Measurements from ENCODE around the gene IDH3B.
A peak's percentile ranks its signal among the peaks of the same experiment; 100 is the strongest.

The IDH3B gene

DNA sequence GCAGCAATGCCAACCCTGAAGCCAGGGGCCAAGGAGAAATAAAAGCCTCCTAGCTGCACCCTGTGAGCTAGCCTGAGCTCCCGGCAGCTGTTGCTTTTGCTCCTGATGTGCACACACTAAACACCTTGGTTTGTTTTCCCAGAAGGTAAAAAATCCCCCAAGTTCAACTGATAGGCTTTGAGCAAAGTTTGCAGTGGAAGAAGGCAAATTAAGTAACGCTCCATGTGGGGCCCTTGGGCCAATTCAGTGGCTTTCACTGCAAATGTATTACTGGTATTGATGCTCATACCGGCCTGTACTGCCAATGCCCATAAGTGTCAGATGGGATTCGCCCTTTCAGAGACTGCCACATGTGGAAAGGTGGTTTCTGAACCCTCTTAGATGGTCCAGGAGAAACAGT, 9.4 kb upstream of the IDH3B start:
- no peak overlapping the region for H3K27ac ChIP-seq (ENCODE audit: low read depth, low read length)
- no peak overlapping the region for H3K4me3 ChIP-seq (ENCODE audit: low read depth, low read length)
- H2BK5ac ChIP-seq (ENCODE audit: low read depth, low read length, poor library complexity): no peak overlapping the region
- DNase-seq: no peak
- no peaks in the 10 kb centered on the region for H3K36me3 ChIP-seq (ENCODE audit: control insufficient read depth in 1 of 2, insufficient read depth in 2 of 2, low read length in 2 of 2)
- WGBS (ENCODE audit: extremely low coverage, insufficient coverage, insufficient read length): no CpG with 5 or more reads among the region's 4 CpGs
- no peak overlapping the region for H2AK5ac ChIP-seq (ENCODE audit: low read length)
- no peaks in the 10 kb centered on the region for H3K4me1 ChIP-seq (ENCODE audit: control insufficient read depth in 1 of 2, insufficient read depth in 2 of 2, low read length in 2 of 2)
- H3K14ac ChIP-seq (ENCODE audit: low read length): no peak overlapping the region
- H3K27me3 ChIP-seq (ENCODE audit: insufficient read depth, low read length): no peaks in the 10 kb centered on the region
- no peak overlapping the region for H3K4ac ChIP-seq (ENCODE audit: low read depth, low read length)
- H3K79me1 ChIP-seq (ENCODE audit: low read length): no peaks in the 10 kb centered on the region
- H3K4me2 ChIP-seq (ENCODE audit: low read length): no peak overlapping the region
- no peak overlapping the region for H3K23ac ChIP-seq (ENCODE audit: low read length)
- no peaks in the 10 kb centered on the region for H3K79me2 ChIP-seq (ENCODE audit: control insufficient read depth, insufficient read depth, low read length, poor library complexity)
- no peak overlapping the region for H4K91ac ChIP-seq (ENCODE audit: low read depth, low read length)
- no peak overlapping the region for H2AFZ ChIP-seq (ENCODE audit: insufficient read depth, low read length, poor library complexity)
- no peak overlapping the region for H2BK120ac ChIP-seq (ENCODE audit: insufficient read depth, low read length, poor library complexity)
- no peak overlapping the region for H3K18ac ChIP-seq (ENCODE audit: low read length)
- H2BK12ac ChIP-seq (ENCODE audit: low read length): no peak overlapping the region
- H3K9me3 ChIP-seq (ENCODE audit: insufficient read depth, low read depth, low read length): peaks cover 1% of the 10 kb centered on the region
- H4K12ac ChIP-seq (ENCODE audit: low read depth, low read length): no peak overlapping the region
- H4K8ac ChIP-seq (ENCODE audit: low read depth, low read length): no peak overlapping the region
- no peak overlapping the region for H3K9ac ChIP-seq (ENCODE audit: low read length)

DNA sequence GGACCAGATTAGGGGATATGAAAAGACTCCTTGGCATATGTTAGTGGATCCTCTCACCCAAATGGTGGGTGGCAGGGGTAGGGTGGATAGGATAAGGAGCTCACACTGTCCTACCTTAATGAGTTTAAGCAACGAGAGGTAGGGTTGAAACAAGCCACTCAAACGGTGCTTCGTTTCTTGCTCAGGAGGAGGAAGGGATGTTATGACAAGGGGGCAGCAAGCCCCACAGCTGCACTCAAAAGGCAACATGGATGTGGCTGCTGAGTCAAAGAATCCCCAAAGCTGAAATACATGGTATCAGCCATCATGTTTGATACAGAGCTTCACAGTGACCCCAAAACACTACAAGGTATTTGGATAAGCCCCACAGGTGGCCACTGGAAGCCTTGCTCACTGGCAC, 8.4 kb upstream of the IDH3B start:
- Histone ChIP-seq H3K4me3 (ENCODE audit: low read depth, low read length) (no peak overlapping the region), H2AFZ (ENCODE audit: insufficient read depth, low read length, poor library complexity) (no peak overlapping the region), H2BK120ac (ENCODE audit: insufficient read depth, low read length, poor library complexity) (no peak overlapping the region), H3K4me1 (ENCODE audit: control insufficient read depth in 1 of 2, insufficient read depth in 2 of 2, low read length in 2 of 2) (no peaks in the 10 kb centered on the region), H2BK12ac (ENCODE audit: low read length) (no peak overlapping the region), H2AK5ac (ENCODE audit: low read length) (no peak overlapping the region), H3K79me2 (ENCODE audit: control insufficient read depth, insufficient read depth, low read length, poor library complexity) (no peaks in the 10 kb centered on the region), H3K9me3 (ENCODE audit: insufficient read depth, low read depth, low read length) (peaks cover 1% of the 10 kb centered on the region), H3K4me2 (ENCODE audit: low read length) (no peak overlapping the region), H3K23ac (ENCODE audit: low read length) (no peak overlapping the region), H3K27ac (ENCODE audit: low read depth, low read length) (no peak overlapping the region), H4K12ac (ENCODE audit: low read depth, low read length) (no peak overlapping the region), H4K91ac (ENCODE audit: low read depth, low read length) (no peak overlapping the region), H4K8ac (ENCODE audit: low read depth, low read length) (no peak overlapping the region), H3K27me3 (ENCODE audit: insufficient read depth, low read length) (no peaks in the 10 kb centered on the region), H2BK5ac (ENCODE audit: low read depth, low read length, poor library complexity) (no peak overlapping the region), H3K14ac (ENCODE audit: low read length) (no peak overlapping the region), H3K36me3 (ENCODE audit: control insufficient read depth in 1 of 2, insufficient read depth in 2 of 2, low read length in 2 of 2) (no peaks in the 10 kb centered on the region), H3K9ac (ENCODE audit: low read length) (no peak overlapping the region), H3K79me1 (ENCODE audit: low read length) (no peaks in the 10 kb centered on the region), H3K18ac (ENCODE audit: low read length) (no peak overlapping the region), H3K4ac (ENCODE audit: low read depth, low read length) (no peak overlapping the region)
- no CpG with 5 or more reads among the region's 3 CpGs for WGBS (ENCODE audit: extremely low coverage, insufficient coverage, insufficient read length)
- DNase-seq: no peak

DNA sequence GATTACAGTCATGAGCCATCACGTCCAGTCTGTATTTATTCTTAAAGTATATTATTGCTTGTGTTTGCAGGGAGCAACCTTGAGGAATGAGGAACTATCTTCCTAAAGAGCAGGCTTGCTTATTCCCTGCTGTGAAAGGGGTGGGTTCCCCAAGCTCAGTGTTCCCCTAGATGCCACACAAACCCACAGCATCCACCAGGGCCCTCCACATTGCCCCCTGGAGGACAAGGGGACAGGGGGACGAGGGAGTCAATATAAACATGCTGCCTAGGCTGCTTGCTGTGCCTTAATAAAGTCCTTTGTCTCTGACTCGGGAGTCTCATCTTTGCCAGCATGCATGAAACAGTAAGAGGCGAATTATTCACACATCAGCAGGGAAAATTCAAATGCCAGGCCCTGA, 8.0 kb upstream of the IDH3B start:
- no peak for DNase-seq
- H3K27me3 ChIP-seq (ENCODE audit: insufficient read depth, low read length): no peaks in the 10 kb centered on the region
- H2BK5ac ChIP-seq (ENCODE audit: low read depth, low read length, poor library complexity): no peak overlapping the region
- no peaks in the 10 kb centered on the region for H3K36me3 ChIP-seq (ENCODE audit: control insufficient read depth in 1 of 2, insufficient read depth in 2 of 2, low read length in 2 of 2)
- H2BK120ac ChIP-seq (ENCODE audit: insufficient read depth, low read length, poor library complexity): no peak overlapping the region
- H3K23ac ChIP-seq (ENCODE audit: low read length): no peak overlapping the region
- no peak overlapping the region for H2AK5ac ChIP-seq (ENCODE audit: low read length)
- no peak overlapping the region for H4K8ac ChIP-seq (ENCODE audit: low read depth, low read length)
- no peak overlapping the region for H3K27ac ChIP-seq (ENCODE audit: low read depth, low read length)
- H3K79me1 ChIP-seq (ENCODE audit: low read length): no peaks in the 10 kb centered on the region
- WGBS (ENCODE audit: extremely low coverage, insufficient coverage, insufficient read length): no CpG with 5 or more reads among the region's 4 CpGs
- H3K18ac ChIP-seq (ENCODE audit: low read length): no peak overlapping the region
- no peak overlapping the region for H3K4me2 ChIP-seq (ENCODE audit: low read length)
- no peak overlapping the region for H3K4me3 ChIP-seq (ENCODE audit: low read depth, low read length)
- H4K12ac ChIP-seq (ENCODE audit: low read depth, low read length): no peak overlapping the region
- peaks cover 1% of the 10 kb centered on the region for H3K9me3 ChIP-seq (ENCODE audit: insufficient read depth, low read depth, low read length)
- no peak overlapping the region for H4K91ac ChIP-seq (ENCODE audit: low read depth, low read length)
- H3K79me2 ChIP-seq (ENCODE audit: control insufficient read depth, insufficient read depth, low read length, poor library complexity): no peaks in the 10 kb centered on the region
- no peak overlapping the region for H2BK12ac ChIP-seq (ENCODE audit: low read length)
- no peak overlapping the region for H2AFZ ChIP-seq (ENCODE audit: insufficient read depth, low read length, poor library complexity)
- H3K4me1 ChIP-seq (ENCODE audit: control insufficient read depth in 1 of 2, insufficient read depth in 2 of 2, low read length in 2 of 2): no peaks in the 10 kb centered on the region
- H3K14ac ChIP-seq (ENCODE audit: low read length): no peak overlapping the region
- no peak overlapping the region for H3K9ac ChIP-seq (ENCODE audit: low read length)
- H3K4ac ChIP-seq (ENCODE audit: low read depth, low read length): no peak overlapping the region

DNA sequence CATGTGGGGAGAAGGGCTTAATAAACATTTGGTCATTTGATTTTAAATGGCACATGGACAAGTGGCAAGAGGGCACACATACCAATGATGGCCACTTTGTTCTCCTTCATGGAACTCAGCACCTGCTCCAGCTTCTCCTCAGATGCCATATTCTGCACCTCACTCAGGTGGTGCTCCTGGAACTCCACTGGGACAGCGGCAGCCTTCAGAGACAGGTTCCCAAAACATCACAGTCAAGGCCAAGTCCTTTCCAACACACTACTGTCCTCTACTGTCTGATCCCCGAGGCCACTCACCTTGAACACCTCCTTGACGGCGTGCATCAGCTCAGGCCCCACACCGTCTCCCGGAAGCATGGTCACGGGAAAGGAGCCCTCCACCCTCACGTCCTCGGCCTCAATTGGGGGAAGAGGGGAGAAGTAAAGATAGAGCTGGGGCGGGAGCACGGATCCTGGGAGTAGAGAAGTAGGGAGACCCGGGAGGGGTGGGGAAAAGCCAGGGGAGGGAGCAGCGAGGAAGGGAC, 591 bp downstream of the IDH3B start:
- Histone ChIP-seq H3K23ac (ENCODE audit: low read length) (no peak overlapping the region), H3K14ac (ENCODE audit: low read length) (no peak overlapping the region), H3K4me1 (ENCODE audit: control insufficient read depth in 1 of 2, insufficient read depth in 2 of 2, low read length in 2 of 2) (peaks cover 4% of the 10 kb centered on the region in 2 experiments), H3K27ac (ENCODE audit: low read depth, low read length) (no peak overlapping the region), H3K18ac (ENCODE audit: low read length) (peak overlapping the region; percentile 1), H3K9me3 (ENCODE audit: insufficient read depth, low read depth, low read length) (no peaks in the 10 kb centered on the region), H3K79me2 (ENCODE audit: control insufficient read depth, insufficient read depth, low read length, poor library complexity) (no peaks in the 10 kb centered on the region), H3K9ac (ENCODE audit: low read length) (peak overlapping the region; percentile 87), H3K27me3 (ENCODE audit: insufficient read depth, low read length) (no peaks in the 10 kb centered on the region), H2BK12ac (ENCODE audit: low read length) (no peak overlapping the region), H4K12ac (ENCODE audit: low read depth, low read length) (peak overlapping the region; percentile 78), H4K91ac (ENCODE audit: low read depth, low read length) (peak overlapping the region; percentile 28), H2BK120ac (ENCODE audit: insufficient read depth, low read length, poor library complexity) (no peak overlapping the region), H2AK5ac (ENCODE audit: low read length) (peak overlapping the region; percentile 3), H2AFZ (ENCODE audit: insufficient read depth, low read length, poor library complexity) (peak overlapping the region; percentile 41), H2BK5ac (ENCODE audit: low read depth, low read length, poor library complexity) (no peak overlapping the region), H3K4ac (ENCODE audit: low read depth, low read length) (peak overlapping the region; percentile 34), H3K4me3 (ENCODE audit: low read depth, low read length) (peak overlapping the region; percentile 94), H3K79me1 (ENCODE audit: low read length) (no peaks in the 10 kb centered on the region), H3K4me2 (ENCODE audit: low read length) (peak overlapping the region; percentile 98), H3K36me3 (ENCODE audit: control insufficient read depth in 1 of 2, insufficient read depth in 2 of 2, low read length in 2 of 2) (peaks cover 20 to 31% of the 10 kb centered on the region in 2 experiments), H4K8ac (ENCODE audit: low read depth, low read length) (peak overlapping the region; percentile 69)
- no peak for DNase-seq
- no CpG with 5 or more reads among the region's 13 CpGs for WGBS (ENCODE audit: extremely low coverage, insufficient coverage, insufficient read length)

All from trophoblast cell (in vitro differentiated cells and primary cell).